CD14-positive monocyte (primary cell): ENCODE measurements around the gene INCENP. TPM values are rescaled to one million over a fixed set of nuclear protein-coding genes. Genes with fewer than 3 reads are reported as not detected.

Experiments
- DNase-seq, 3 donors: peaks; one replicate each; pipeline ENCODE4 v3.0.0-alpha.2; 2011 to 2022
- H2AFZ ChIP-seq: 2 replicates; pipeline ENCODE4 v1.6.0; 2012; ENCODE audit warnings: mild to moderate bottlenecking, low read depth, low read length, inconsistent platforms; ENCODE audit not compliant: insufficient read depth, poor library complexity, severe bottlenecking
- H3K27ac ChIP-seq, 2 donors: 1 replicate in 1 of 2; 2 replicates in 1 of 2; pipeline ENCODE4 v1.5.1; 2012 to 2013; ENCODE audit warnings: low read length in 2 of 2, control low read depth in 1 of 2, inconsistent platforms in 1 of 2, low read depth in 1 of 2, mild to moderate bottlenecking in 1 of 2
- H3K27me3 ChIP-seq, 2 donors: one replicate each; pipeline versions ENCODE4 v1.6.0 to v1.6.1; 2011 to 2013; ENCODE audit warnings: low read length in 2 of 2; ENCODE audit not compliant: control insufficient read depth in 2 of 2, insufficient read depth in 2 of 2
- H3K36me3 ChIP-seq, 2 donors: replicated peaks in 1 of 2; 1 replicate in 1 of 2; 2 replicates in 1 of 2; pipeline versions ENCODE4 v1.5.1 to v1.6.1; 2012 to 2013; ENCODE audit warnings: low read length in 2 of 2, control low read depth in 1 of 2, inconsistent platforms in 1 of 2, mild to moderate bottlenecking in 1 of 2; ENCODE audit not compliant: insufficient read depth in 2 of 2, control insufficient read depth in 1 of 2
- H3K4me1 ChIP-seq, 2 donors: 1 replicate in 1 of 2; 2 replicates in 1 of 2; pipeline versions ENCODE4 v1.5.1 to v1.6.1; 2012 to 2013; ENCODE audit warnings: low read length in 2 of 2, control low read depth in 1 of 2, inconsistent platforms in 1 of 2, mild to moderate bottlenecking in 1 of 2, moderate library complexity in 1 of 2; ENCODE audit not compliant: insufficient read depth in 2 of 2, control insufficient read depth in 1 of 2
- H3K4me2 ChIP-seq: replicated peaks from 2 replicates; pipeline ENCODE3; 2012; ENCODE audit warnings: low read length, moderate library complexity, mild to moderate bottlenecking; ENCODE audit not compliant: poor library complexity, severe bottlenecking; ENCODE audit errors: extremely low read depth
- H3K4me3 ChIP-seq, 3 experiments: fragments of 200-600 bp in 1 of 3; sonication (generic) in 1 of 3; replicated peaks in 1 of 3; 1 replicate in 2 of 3; 2 replicates in 1 of 3; pipeline ENCODE4 v1.5.1; 2011 to 2013; ENCODE audit warnings: low read length in 3 of 3, mild to moderate bottlenecking in 3 of 3, control low read depth in 2 of 3, low read depth in 2 of 3, inconsistent platforms in 1 of 3, moderate library complexity in 1 of 3
- H3K79me2 ChIP-seq: 2 replicates; pipeline ENCODE4 v1.6.0; 2012; ENCODE audit warnings: mild to moderate bottlenecking, control low read depth, inconsistent platforms, low read length, moderate library complexity; ENCODE audit not compliant: insufficient read depth
- H3K9ac ChIP-seq: 2 replicates; pipeline ENCODE4 v1.6.0; 2017; ENCODE audit warnings: low read length, mild to moderate bottlenecking; ENCODE audit not compliant: insufficient read depth, poor library complexity, severe bottlenecking
- H3K9me3 ChIP-seq, 2 donors: replicated peaks in 1 of 2; 1 replicate in 1 of 2; 2 replicates in 1 of 2; pipeline versions ENCODE4 v1.5.1 to v1.6.1; 2012 to 2013; ENCODE audit warnings: low read length in 2 of 2, control low read depth in 1 of 2; ENCODE audit not compliant: control insufficient read depth in 1 of 2, insufficient read depth in 1 of 2
- H4K20me1 ChIP-seq: 2 replicates; pipeline ENCODE4 v1.6.0; 2012; ENCODE audit warnings: mild to moderate bottlenecking, low read length, control low read depth, moderate library complexity; ENCODE audit not compliant: insufficient read depth
- H3K27ac Mint-ChIP-seq, 7 donors: one replicate each; pipeline ENCODE4 v1.8.0; 2020; ENCODE audit warnings: mild to moderate bottlenecking in 7 of 7, mixed read lengths in 7 of 7, moderate library complexity in 6 of 7, inconsistent platforms in 2 of 7
- H3K27me3 Mint-ChIP-seq, 3 donors: one replicate each; pipeline ENCODE4 v1.8.0; 2021 to 2022; ENCODE audit warnings: low read depth in 3 of 3, mild to moderate bottlenecking in 3 of 3, mixed read lengths in 3 of 3, moderate library complexity in 3 of 3, inconsistent platforms in 1 of 3
- H3K36me3 Mint-ChIP-seq, 2 donors: one replicate each; pipeline ENCODE4 v1.8.0; 2020; ENCODE audit warnings: mixed read lengths in 2 of 2, inconsistent platforms in 1 of 2, mild to moderate bottlenecking in 1 of 2
- H3K4me1 Mint-ChIP-seq: one replicate; pipeline ENCODE4 v1.8.0; 2020; ENCODE audit warnings: mild to moderate bottlenecking, mixed read lengths
- H3K4me3 Mint-ChIP-seq, 2 donors: one replicate each; pipeline ENCODE4 v1.8.0; 2020; ENCODE audit warnings: mild to moderate bottlenecking in 2 of 2, mixed read lengths in 2 of 2, moderate library complexity in 1 of 2
- H3K9me3 Mint-ChIP-seq, 7 donors: one replicate each; pipeline ENCODE4 v1.8.0; 2020 to 2022; ENCODE audit warnings: mixed read lengths in 7 of 7, mild to moderate bottlenecking in 6 of 7, moderate library complexity in 6 of 7, inconsistent platforms in 2 of 7
- CTCF ChIP-seq: fragments of 200-600 bp; IDR thresholded peaks from one replicate; pipeline ENCODE4 v1.8.0; 2022; ENCODE audit warnings: antibody characterized with exemption, mild to moderate bottlenecking
- WGBS: methylation state at CpG from one replicate; pipeline ENCODE4 v1.1.5; 2013; ENCODE audit warnings: missing lambda C conversion rate; ENCODE audit not compliant: insufficient coverage; 5-methylcytosine and 5-hydroxymethylcytosine counted together
- intact Hi-C, 2 donors: fragments of 100-400 bp; cut with micrococcal nuclease; formaldehyde crosslinking; loops; one replicate each; pipeline versions ENCODE4 v1.15.0 to v1.15.1; 2023
- polyA plus RNA-seq, 3 donors: library from polyadenylated mRNA; depleted of rRNA in 1 of 3; unstranded in 2 of 3; stranded (reverse) in 1 of 3; fragments of 300-500 nt in 2 of 3; fragments of >200 nt in 1 of 3; fragmentation: Illumina TruSeq in 2 of 3; gene quantifications; 1 replicate in 2 of 3; 2 replicates in 1 of 3; pipeline ENCODE4 v1.2.3, GENCODE V29; 2012 to 2021

The INCENP gene
- polyA plus RNA-seq, 3 donors: 0.75 to 7.0 (median 1.0) TPM

GRCh38 chr11:62127941-62128770, 4.3 kb downstream of the INCENP start:
- H3K4me3 Mint-ChIP-seq: no peak overlapping the region
- peak overlapping the region in 1 of 2 donors; percentile 56 for H3K27ac ChIP-seq
- no peaks in the 10 kb centered on the region for H4K20me1 ChIP-seq
- H3K27ac Mint-ChIP-seq: peak overlapping the region in 3 of 7 donors; percentile 12 to 79 (median 70)
- H3K4me1 Mint-ChIP-seq: peaks cover 24% of the 10 kb centered on the region
- peaks cover 52 to 60% of the 10 kb centered on the region in 2 donors for H3K36me3 Mint-ChIP-seq
- no peak overlapping the region for H3K4me3 ChIP-seq
- no peaks in the 10 kb centered on the region for H3K9me3 Mint-ChIP-seq
- H2AFZ ChIP-seq: no peak overlapping the region
- H3K9me3 ChIP-seq: no peaks in the 10 kb centered on the region
- peaks cover 0 to 2% (median 0%) of the 10 kb centered on the region in 3 donors for H3K27me3 Mint-ChIP-seq
- H3K36me3 ChIP-seq: peaks cover 49 to 57% of the 10 kb centered on the region in 2 donors
- no peak overlapping the region for H3K4me2 ChIP-seq
- WGBS: 88% methylated on average over 15 of the region's 16 CpGs
- H3K79me2 ChIP-seq: peaks cover 94% of the 10 kb centered on the region
- H3K27me3 ChIP-seq: no peaks in the 10 kb centered on the region
- H3K4me1 ChIP-seq: peaks cover 17 to 25% of the 10 kb centered on the region in 2 donors
- TF ChIP-seq CTCF: no peak
- intact Hi-C loops: no loop called here
- no peak for DNase-seq
- no peak overlapping the region for H3K9ac ChIP-seq

GRCh38 chr11:62128835-62129234, 5.0 kb downstream of the INCENP start:
- no peak for TF ChIP-seq CTCF
- Histone ChIP-seq H3K4me3 (no peak overlapping the region), H3K4me1 (peaks cover 17 to 21% of the 10 kb centered on the region in 2 donors), H3K9ac (no peak overlapping the region), H4K20me1 (no peaks in the 10 kb centered on the region), H3K27me3 (no peaks in the 10 kb centered on the region), H3K9me3 (no peaks in the 10 kb centered on the region), H3K27ac (no peak overlapping the region), H3K79me2 (peaks cover 100% of the 10 kb centered on the region), H3K4me2 (no peak overlapping the region), H3K36me3 (peaks cover 50 to 64% of the 10 kb centered on the region in 2 donors), H2AFZ (no peak overlapping the region)
- H3K36me3 Mint-ChIP-seq: peaks cover 55 to 67% of the 10 kb centered on the region in 2 donors
- H3K27me3 Mint-ChIP-seq: peaks cover 0 to under 1% (median 0%) of the 10 kb centered on the region in 3 donors
- 98% methylated on average over 6 of the region's 7 CpGs for WGBS
- intact Hi-C loops: no loop called here
- no peak overlapping the region for H3K4me3 Mint-ChIP-seq
- peaks cover 20% of the 10 kb centered on the region for H3K4me1 Mint-ChIP-seq
- DNase-seq: no peak
- no peaks in the 10 kb centered on the region for H3K9me3 Mint-ChIP-seq
- peak overlapping the region in 3 of 7 donors; percentile 12 to 79 (median 70) for H3K27ac Mint-ChIP-seq
